A549 (cell line): ENCODE measurements around the gene ACER3. TPM values are rescaled to one million over a fixed set of nuclear protein-coding genes. Genes with fewer than 3 reads are reported as not detected.

Source experiments
- ATAC-seq, 2 experiments: fragments of 200-7000 bp in 1 of 2; fragments of >200 bp in 1 of 2; cut with Nextera tagmentation in 1 of 2; cut with Tn5 transposase in 1 of 2; 3 replicates each; pipeline versions ENCODE4 v1.8.0 to v1.9.1; 2018 to 2020; ENCODE audit warnings: mild to moderate bottlenecking in 1 of 2, moderate library complexity in 1 of 2
- CTCF ChIA-PET: fragments of 300-600 bp; sonication (Branson Sonifier 250); formaldehyde crosslinking; extraction: SDS; loops from one replicate; lab custom pipeline; 2021; ENCODE audit warnings: antibody characterized with exemption, inconsistent platforms; lab: Yijun Ruan, JAX
- POLR2A ChIA-PET: fragments of 350-600 bp; formaldehyde crosslinking; extraction: SDS; loops from one replicate; lab custom pipeline; 2021; ENCODE audit warnings: antibody characterized with exemption, inconsistent platforms; lab: Yijun Ruan, JAX
- DNase-seq, 2 experiments: peaks; one replicate each; pipeline versions ENCODE4 v3.0.0 to v3.0.0-alpha.2; 2011 to 2016; ENCODE audit warnings: low read depth in 1 of 2, low spot score in 1 of 2
- FAIRE-seq: peaks from 2 replicates; lab custom pipeline; 2011; peaks lifted over from hg19 to GRCh38; lab: Jason Lieb, UNC
- H3K27ac ChIP-seq, 2 experiments: fragments of >200 bp; sonication (Bioruptor Twin); formaldehyde crosslinking; 3 replicates each; pipeline ENCODE4 v1.5.1; 2016 to 2017
- H3K4me1 ChIP-seq: fragments of >200 bp; sonication (Bioruptor Twin); formaldehyde crosslinking; 3 replicates; pipeline ENCODE4 v1.6.1; 2016
- H3K4me2 ChIP-seq: fragments of >200 bp; sonication (Bioruptor Twin); formaldehyde crosslinking; 3 replicates; pipeline ENCODE4 v1.6.1; 2016
- H3K4me3 ChIP-seq: fragments of >200 bp; sonication (Bioruptor Twin); formaldehyde crosslinking; 3 replicates; pipeline ENCODE4 v1.5.1; 2016
- H3K9me3 ChIP-seq: fragments of >200 bp; sonication (Bioruptor Twin); formaldehyde crosslinking; 3 replicates; pipeline ENCODE4 v1.6.1; 2016
- BCL3 ChIP-seq: fragments of >200 bp; sonication (Bioruptor Twin); formaldehyde crosslinking; IDR thresholded peaks from 3 replicates; pipeline ENCODE4 v1.6.1; 2016
- CBX2 ChIP-seq: fragments of 200-600 bp; sonication (generic); IDR thresholded peaks from 2 replicates; pipeline ENCODE4 v1.6.1; 2016; ENCODE audit warnings: low read depth, mild to moderate bottlenecking, borderline replicate concordance
- CBX8 ChIP-seq: fragments of 200-600 bp; sonication (generic); IDR thresholded peaks from 2 replicates; pipeline ENCODE4 v1.6.1; 2016
- CHD2 ChIP-seq: fragments of 150-350 bp; IDR thresholded peaks from 2 replicates; pipeline ENCODE4 v1.6.1; 2014; ENCODE audit warnings: low read length; ENCODE audit not compliant: partially characterized antibody
- CHD4 ChIP-seq: fragments of 200-600 bp; sonication (generic); IDR thresholded peaks from 2 replicates; pipeline ENCODE4 v1.6.1; 2016; ENCODE audit warnings: antibody characterized with exemption, mild to moderate bottlenecking, borderline replicate concordance
- CTCF ChIP-seq: fragments of >200 bp; sonication (Bioruptor Twin); formaldehyde crosslinking; IDR thresholded peaks from 3 replicates; pipeline ENCODE4 v1.5.1; 2016
- EHF ChIP-seq: fragments of 250-450 bp; sonication (Bioruptor Pico); IDR thresholded peaks from 2 replicates; pipeline ENCODE4 v1.5.0; 2020; ENCODE audit warnings: mild to moderate bottlenecking
- HEYL ChIP-seq: fragments of 250-450 bp; sonication (Bioruptor Pico); IDR thresholded peaks from 2 replicates; pipeline ENCODE4 v1.8.0; 2021; ENCODE audit warnings: mild to moderate bottlenecking, moderate library complexity
- HOXA7 ChIP-seq: fragments of 250-450 bp; sonication (Bioruptor Pico); IDR thresholded peaks from 2 replicates; pipeline ENCODE4 v1.5.0; 2020; ENCODE audit warnings: mild to moderate bottlenecking, moderate library complexity
- HOXB13 ChIP-seq: fragments of 250-450 bp; sonication (Bioruptor Pico); IDR thresholded peaks from 2 replicates; pipeline ENCODE4 v1.5.0; 2020; ENCODE audit warnings: low read depth, mild to moderate bottlenecking, moderate library complexity
- JUN ChIP-seq, 2 experiments: fragments of >200 bp; sonication (Bioruptor Twin); formaldehyde crosslinking; IDR thresholded peaks; 2 replicates in 1 of 2; 3 replicates in 1 of 2; pipeline ENCODE4 v1.6.1; 2016 to 2017
- JUNB ChIP-seq: fragments of >200 bp; sonication (Bioruptor Twin); formaldehyde crosslinking; IDR thresholded peaks from 2 replicates; pipeline ENCODE4 v1.6.1; 2016
- KDM1A ChIP-seq: fragments of 200-600 bp; sonication (generic); IDR thresholded peaks from 2 replicates; pipeline ENCODE4 v1.6.1; 2016; ENCODE audit warnings: low read depth, mild to moderate bottlenecking
- MAX ChIP-seq: IDR thresholded peaks from 2 replicates; pipeline ENCODE4 v1.6.1; 2012
- NFE2L2 ChIP-seq: fragments of 150-350 bp; conservative IDR thresholded peaks from 2 replicates; pipeline ENCODE4 v1.6.1; 2014; ENCODE audit warnings: low read length
- PBX3 ChIP-seq: IDR thresholded peaks from 2 replicates; pipeline ENCODE4 v1.6.1; 2012
- PHF8 ChIP-seq: fragments of 200-600 bp; sonication (generic); IDR thresholded peaks from 2 replicates; pipeline ENCODE4 v1.6.1; 2016; ENCODE audit warnings: low read depth, mild to moderate bottlenecking, antibody characterized with exemption, moderate library complexity, borderline replicate concordance
- POLR2A ChIP-seq: IDR thresholded peaks from 2 replicates; pipeline ENCODE4 v1.6.1; 2012; ENCODE audit warnings: mild to moderate bottlenecking, low read length
- RAD21 ChIP-seq, 2 experiments: fragments of >200 bp in 1 of 2; sonication (Bioruptor Twin) in 1 of 2; formaldehyde crosslinking in 1 of 2; IDR thresholded peaks in 1 of 2; conservative IDR thresholded peaks in 1 of 2; 2 replicates in 1 of 2; 3 replicates in 1 of 2; pipeline ENCODE4 v1.6.1; 2012 to 2018; ENCODE audit warnings: inconsistent platforms in 1 of 2
- RARB ChIP-seq: fragments of 250-450 bp; sonication (Bioruptor Pico); IDR thresholded peaks from 2 replicates; pipeline ENCODE4 v1.8.0; 2021; ENCODE audit warnings: mild to moderate bottlenecking, moderate library complexity
- ZFP36 ChIP-seq: fragments of 450-650 bp; IDR thresholded peaks from 2 replicates; pipeline ENCODE4 v1.6.1; 2014; ENCODE audit warnings: borderline replicate concordance; ENCODE audit not compliant: partially characterized antibody
- ZNF302 ChIP-seq: fragments of 250-450 bp; sonication (Bioruptor Pico); IDR thresholded peaks from 2 replicates; pipeline ENCODE4 v1.9.0; 2021; ENCODE audit warnings: inconsistent platforms, mild to moderate bottlenecking, moderate library complexity
- WGBS: methylation state at CpG from one replicate; pipeline ENCODE4 v1.1.6; 2017; ENCODE audit errors: missing lambda C conversion rate; 5-methylcytosine and 5-hydroxymethylcytosine counted together
- polyA plus RNA-seq, 4 experiments: library from polyadenylated mRNA; depleted of rRNA in 3 of 4; stranded (reverse); fragments of >200 nt; fragmentation: RNase III in 1 of 4; extraction: RNeasy Plus Mini Kit Qiagen cat#74134 plus additional on column Dnase treatment in 1 of 4; gene quantifications; 2 replicates in 3 of 4; 3 replicates in 1 of 4; pipeline ENCODE4 v1.2.3, GENCODE V29; 2011 to 2017

ACER3 gene
- polyA plus RNA-seq, 2 of the 4 experiments (the other 2 are of a cell fraction): 16.0 to 46.6 TPM

GRCh38 chr11:77066229-77067042 is 205.7 kb downstream of the ACER3 start, which contains the start of gene CAPN5:
TSS of gene CAPN5 (plus strand) at chr11:77066971. CDS start at chr11:77084887, 17,916 bp downstream.
- POLR2A ChIA-PET: interaction anchor here (0.6 to 1.0 kb wide), 6 partner anchors 16 to 45 kb away, joined by 3 to 9 read pairs (median 4); no protein-coding TSS in a partner anchor
- no peak for FAIRE-seq
- TF ChIP-seq JUNB: no peak
- TF ChIP-seq KDM1A: no peak
- TF ChIP-seq PBX3: 0 out of 2 replicates have a peak, but pooled peaks have one; percentile 41
- no peak for TF ChIP-seq CBX8
- TF ChIP-seq BCL3: 0 out of 3 replicates have a peak, but pooled peaks have one; percentile 27
- no peak for TF ChIP-seq CHD2
- TF ChIP-seq ZNF302 (CRISPR knock-in tag): no peak
- TF ChIP-seq CBX2: no peak
- peak; percentile 72 for TF ChIP-seq POLR2A
- no peak for TF ChIP-seq HOXB13
- TF ChIP-seq RARB: no peak
- no peak for TF ChIP-seq NFE2L2
- no peak for TF ChIP-seq HOXA7
- TF ChIP-seq MAX: 0 out of 2 replicates have a peak, but pooled peaks have one; percentile 30
- TF ChIP-seq PHF8: peak; percentile 28; the same call in 1 of the 2 replicates
- TF ChIP-seq CTCF: peak; percentile 38
- TF ChIP-seq CHD4: no peak
- TF ChIP-seq HEYL (CRISPR knock-in tag): no peak
- TF ChIP-seq RAD21 (conservative IDR thresholded peaks at IDR 0.05 in 1 of 2, IDR thresholded peaks at IDR 0.05 in 1 of 2): peak in 1 of 2 experiments; percentile 26; a peak in 2 of 5 replicates
- TF ChIP-seq EHF (CRISPR knock-in tag): no peak
- TF ChIP-seq ZFP36: no peak
- peak; percentile 39 to 63; a peak in 2 of 5 replicates for TF ChIP-seq JUN (IDR thresholded peaks at IDR 0.05)
- TF ChIP-seq, all 56 proteins: peak for 8
- Histone ChIP-seq H3K27ac (peak within 1 kb of the TSS; percentile 87 to 88), H3K4me2 (peak within 1 kb of the TSS; percentile 75), H3K9me3 (peaks cover 9% of the 10 kb centered on the region), H3K4me1 (peaks cover 16% of the 10 kb centered on the region), H3K4me3 (peak within 1 kb of the TSS; percentile 65)
- ATAC-seq: peak; percentile 89 to 97
- CTCF ChIA-PET: interaction anchor here (0.7 to 6.3 kb wide), 11 partner anchors 11 to 482 kb away, joined by 3 to 84 read pairs (median 5); no protein-coding TSS in a partner anchor
- 13% methylated on average over 23 of the region's 69 CpGs for WGBS
- peak; percentile 89 to 95 for DNase-seq
